K562 (cell line): ENCODE results near the gene IQCM. TPM values are rescaled to one million over a fixed set of nuclear protein-coding genes. Genes with fewer than 3 reads are reported as not detected.

Experiments
- ATAC-seq: fragments of 200-7000 bp; cut with Tn5 transposase; 3 replicates; pipeline ENCODE4 v1.9.1; 2020; ENCODE audit warnings: moderate library complexity
- BruUV-seq: library from RNA; stranded (reverse); fragments of 400-500 nt; replicated peaks from 2 replicates; lab custom pipeline; 2021; lab: Mats Ljungman, UMichigan
- CTCF ChIA-PET: fragments of 300-600 bp; formaldehyde crosslinking; extraction: SDS; loops from one replicate; lab custom pipeline; 2021; ENCODE audit warnings: low intra/inter-chr PET ratio; lab: Yijun Ruan, JAX
- POLR2A ChIA-PET: fragments of 300-600, 350-650 bp; sonication (Branson Sonifier 250); formaldehyde crosslinking; extraction: SDS; loops from one replicate; lab custom pipeline; 2021; ENCODE audit warnings: antibody characterized with exemption, inconsistent platforms; lab: Yijun Ruan, JAX
- DNase-seq, 4 experiments: peaks; one replicate each; pipeline versions ENCODE4 v3.0.0 to v3.0.0-alpha.2; 2011 to 2018; ENCODE audit warnings: low spot score in 3 of 4, mixed read lengths in 3 of 4; ENCODE audit errors: extremely low read depth in 1 of 4
- FAIRE-seq: peaks from 2 replicates; lab custom pipeline; 2011; peaks lifted over from hg19 to GRCh38; lab: Jason Lieb, UNC
- H2AFZ ChIP-seq: 2 replicates; pipeline ENCODE4 v1.6.0; 2011; ENCODE audit warnings: low read depth, low read length, control low read depth, inconsistent platforms
- H3K27ac ChIP-seq: fragments of 200-600 bp; 3 replicates; pipeline ENCODE4 v1.8.0; 2011; ENCODE audit warnings: low read depth, mild to moderate bottlenecking, control low read depth, inconsistent platforms, low read length, moderate library complexity, mixed read lengths; ENCODE audit errors: extremely low read depth
- H3K27me3 ChIP-seq, 2 experiments: fragments of 300-600 bp in 1 of 2; 2 replicates in 1 of 2; 3 replicates in 1 of 2; pipeline versions ENCODE4 v1.6.0 to v1.8.0; 2011; ENCODE audit warnings: inconsistent platforms in 2 of 2, low read length in 2 of 2, mild to moderate bottlenecking in 1 of 2, mixed read lengths in 1 of 2, moderate library complexity in 1 of 2; ENCODE audit not compliant: control insufficient read depth in 2 of 2, insufficient read depth in 2 of 2
- H3K36me3 ChIP-seq: fragments of 300-600 bp; 3 replicates; pipeline ENCODE4 v1.8.0; 2011; ENCODE audit warnings: mild to moderate bottlenecking, low read length, inconsistent platforms; ENCODE audit not compliant: control insufficient read depth, insufficient read depth
- H3K4me1 ChIP-seq, 2 experiments: fragments of 200-600 bp in 1 of 2; replicated peaks in 1 of 2; 2 replicates in 1 of 2; 3 replicates in 1 of 2; pipeline versions ENCODE4 v1.5.1 to v1.8.0; 2011; ENCODE audit warnings: inconsistent platforms in 2 of 2, low read length in 2 of 2, mild to moderate bottlenecking in 1 of 2, mixed read lengths in 1 of 2, moderate library complexity in 1 of 2; ENCODE audit not compliant: control insufficient read depth in 2 of 2, insufficient read depth in 2 of 2
- H3K4me2 ChIP-seq: 2 replicates; pipeline ENCODE4 v1.6.1; 2011; ENCODE audit warnings: low read length, control low read depth, inconsistent platforms, mixed read lengths; ENCODE audit not compliant: insufficient read depth
- H3K4me3 ChIP-seq: fragments of 200-600 bp; sonication (generic), shearing (Covaris generic); 2 replicates; pipeline ENCODE4 v1.5.1; 2016; ENCODE audit warnings: control low read depth, inconsistent platforms
- H3K79me2 ChIP-seq: fragments of 200-600 bp; 3 replicates; pipeline ENCODE4 v1.8.0; 2011; ENCODE audit warnings: low read length, inconsistent platforms; ENCODE audit not compliant: control insufficient read depth, insufficient read depth
- H3K9ac ChIP-seq, 2 experiments: 2 replicates each; pipeline versions ENCODE4 v1.6.0 to v1.6.1; 2011; ENCODE audit warnings: low read depth in 2 of 2, low read length in 2 of 2, control low read depth in 1 of 2, inconsistent platforms in 1 of 2, mild to moderate bottlenecking in 1 of 2, mixed read lengths in 1 of 2; ENCODE audit not compliant: insufficient read depth in 1 of 2
- H3K9me1 ChIP-seq: one replicate; pipeline ENCODE4 v1.6.0; 2011; ENCODE audit warnings: inconsistent platforms, mild to moderate bottlenecking, low read length, moderate library complexity; ENCODE audit not compliant: control insufficient read depth, insufficient read depth
- H3K9me3 ChIP-seq: replicated peaks from 2 replicates; pipeline ENCODE4 v1.5.1; 2011; ENCODE audit warnings: low read depth, low read length, inconsistent platforms; ENCODE audit not compliant: control insufficient read depth, insufficient read depth
- H4K20me1 ChIP-seq: replicated peaks from 2 replicates; pipeline ENCODE4 v1.6.1; 2011; ENCODE audit warnings: low read length, inconsistent platforms, mixed read lengths; ENCODE audit not compliant: control insufficient read depth, insufficient read depth
- CCAR2 ChIP-seq: fragments of 200-400 bp; formaldehyde crosslinking; IDR thresholded peaks from 2 replicates; pipeline ENCODE4 v1.6.1; 2017; ENCODE audit warnings: mild to moderate bottlenecking, low read depth, low read length
- DACH1 ChIP-seq: fragments of 450-650 bp; IDR thresholded peaks from 2 replicates; pipeline ENCODE4 v1.6.1; 2018; ENCODE audit not compliant: partially characterized antibody
- DDX20 ChIP-seq: fragments of 450-650 bp; IDR thresholded peaks from 2 replicates; pipeline ENCODE4 v1.6.1; 2016; ENCODE audit warnings: missing genetic modification characterization, low read depth, mild to moderate bottlenecking, missing compliant biosample characterization, moderate library complexity
- MTA3 ChIP-seq: fragments of 450-650 bp; formaldehyde crosslinking; IDR thresholded peaks from 2 replicates; pipeline ENCODE4 v1.6.1; 2017; ENCODE audit warnings: mild to moderate bottlenecking, borderline replicate concordance
- MTF1 ChIP-seq: fragments of 250-450 bp; sonication (Bioruptor Pico); IDR thresholded peaks from 2 replicates; pipeline ENCODE4 v1.9.0; 2021; ENCODE audit warnings: moderate library complexity, mild to moderate bottlenecking, inconsistent platforms, borderline replicate concordance
- NKRF ChIP-seq: fragments of 450-650 bp; IDR thresholded peaks from 2 replicates; pipeline ENCODE4 v1.6.1; 2016; ENCODE audit warnings: borderline replicate concordance
- PCBP2 ChIP-seq: fragments of 200-400 bp; formaldehyde crosslinking; IDR thresholded peaks from 2 replicates; pipeline ENCODE4 v1.6.1; 2018; ENCODE audit warnings: low read length, low read depth, mild to moderate bottlenecking, moderate library complexity; ENCODE audit not compliant: poor library complexity, severe bottlenecking
- PTRF ChIP-seq: fragments of 450-650 bp; IDR thresholded peaks from 2 replicates; pipeline ENCODE4 v1.6.1; 2016; ENCODE audit warnings: mild to moderate bottlenecking, missing genetic modification characterization, missing compliant biosample characterization
- SREBF2 ChIP-seq: sonication (generic); formaldehyde crosslinking; IDR thresholded peaks from 2 replicates; pipeline ENCODE4 v1.4.0; 2020; ENCODE audit warnings: mild to moderate bottlenecking, missing genetic modification reagents
- SUPT5H ChIP-seq: fragments of 450-650 bp; IDR thresholded peaks from 2 replicates; pipeline ENCODE4 v1.6.1; 2016
- TBP ChIP-seq: optimal IDR thresholded peaks from 2 replicates; pipeline ENCODE3; 2011; ENCODE audit warnings: low read depth, low read length, improper control_type of control experiment
- TCF3 ChIP-seq: sonication (generic); formaldehyde crosslinking; IDR thresholded peaks from 2 replicates; pipeline ENCODE4 v1.4.0; 2020; ENCODE audit warnings: mild to moderate bottlenecking, missing genetic modification reagents
- XRCC5 ChIP-seq: fragments of 200-400 bp; formaldehyde crosslinking; IDR thresholded peaks from 2 replicates; pipeline ENCODE4 v1.6.1; 2017; ENCODE audit warnings: low read depth, mild to moderate bottlenecking, low read length
- ZNF12 ChIP-seq: sonication (generic); formaldehyde crosslinking; IDR thresholded peaks from 2 replicates; pipeline ENCODE4 v1.4.0; 2020; ENCODE audit warnings: mild to moderate bottlenecking, missing genetic modification reagents
- ZNF311 ChIP-seq: fragments of 250-450 bp; sonication (Bioruptor Pico); IDR thresholded peaks from 2 replicates; pipeline ENCODE4 v1.4.0; 2020; ENCODE audit warnings: mild to moderate bottlenecking, moderate library complexity
- ZNF717 ChIP-seq: fragments of 250-450 bp; sonication (Bioruptor Pico); IDR thresholded peaks from 2 replicates; pipeline ENCODE4 v1.5.0; 2021
- ZNF76 ChIP-seq: fragments of 250-450 bp; sonication (Bioruptor Pico); IDR thresholded peaks from 2 replicates; pipeline ENCODE4 v1.4.0; 2020; ENCODE audit warnings: mild to moderate bottlenecking, moderate library complexity, borderline replicate concordance
- ZNF77 ChIP-seq: fragments of 250-450 bp; sonication (Bioruptor Pico); IDR thresholded peaks from 2 replicates; pipeline ENCODE4 v1.5.0; 2020
- WGBS: fragments of 100-300 bp; shearing (Covaris generic); methylation state at CpG from one replicate; pipeline ENCODE4 v1.1.6; 2016; ENCODE audit warnings: low coverage, mixed read lengths; ENCODE audit not compliant: insufficient coverage; ENCODE audit errors: missing lambda C conversion rate; 5-methylcytosine and 5-hydroxymethylcytosine counted together
- in situ Hi-C: fragments of 300-500 bp; cut with MboI; formaldehyde crosslinking; loops from 4 replicates; pipeline ENCODE4 v1.15.0; 2018; ENCODE audit warnings: inconsistent platforms, mixed read lengths
- intact Hi-C: fragments of 100-400 bp; cut with micrococcal nuclease; formaldehyde crosslinking; loops from 2 replicates; pipeline ENCODE4 v1.14.2; 2022
- polyA plus RNA-seq, 8 experiments: library from polyadenylated mRNA; depleted of rRNA in 4 of 8; stranded (reverse) in 5 of 8; unstranded in 3 of 8; fragments of >200 nt; fragmentation: Nextera tagmentation in 2 of 8; fragmentation: Illumina TruSeq in 1 of 8; extraction: Ambion mirVana in 2 of 8; extraction: Trizol in 1 of 8; gene quantifications; 2 replicates each; pipeline versions ENCODE4 v1.2.1 to v1.2.3, GENCODE V29; 2011 to 2014; ENCODE audit warnings: inconsistent platforms in 1 of 8, missing spikeins in 1 of 8
- total RNA-seq, 7 experiments: library from RNA; depleted of rRNA in 6 of 7; stranded (reverse); fragments of >200 nt in 6 of 7; fragmentation: Illumina TruSeq in 2 of 7; extraction: Trizol in 2 of 7; gene quantifications; 2 replicates each; pipeline versions ENCODE4 v1.2.1 to v1.2.3, GENCODE V29; 2011 to 2021; ENCODE audit warnings: low replicate concordance in 1 of 7
- TF ChIP-seq, protein P1 (sequence below): IDR thresholded peaks from 2 replicates; pipeline ENCODE4 v1.6.1; 2011; ENCODE audit not compliant: insufficient read length; ENCODE audit errors: extremely low read depth
- TF ChIP-seq, protein P2 (sequence below): fragments of 450-650 bp; IDR thresholded peaks from 2 replicates; pipeline ENCODE4 v1.6.1; 2016; ENCODE audit warnings: antibody characterized with exemption

Gene IQCM
- total and polyA plus RNA-seq, 9 of the 15 experiments (the other 6 are each of a cell fraction or from before 2014, with no cell fraction given) = not detected

DNA sequence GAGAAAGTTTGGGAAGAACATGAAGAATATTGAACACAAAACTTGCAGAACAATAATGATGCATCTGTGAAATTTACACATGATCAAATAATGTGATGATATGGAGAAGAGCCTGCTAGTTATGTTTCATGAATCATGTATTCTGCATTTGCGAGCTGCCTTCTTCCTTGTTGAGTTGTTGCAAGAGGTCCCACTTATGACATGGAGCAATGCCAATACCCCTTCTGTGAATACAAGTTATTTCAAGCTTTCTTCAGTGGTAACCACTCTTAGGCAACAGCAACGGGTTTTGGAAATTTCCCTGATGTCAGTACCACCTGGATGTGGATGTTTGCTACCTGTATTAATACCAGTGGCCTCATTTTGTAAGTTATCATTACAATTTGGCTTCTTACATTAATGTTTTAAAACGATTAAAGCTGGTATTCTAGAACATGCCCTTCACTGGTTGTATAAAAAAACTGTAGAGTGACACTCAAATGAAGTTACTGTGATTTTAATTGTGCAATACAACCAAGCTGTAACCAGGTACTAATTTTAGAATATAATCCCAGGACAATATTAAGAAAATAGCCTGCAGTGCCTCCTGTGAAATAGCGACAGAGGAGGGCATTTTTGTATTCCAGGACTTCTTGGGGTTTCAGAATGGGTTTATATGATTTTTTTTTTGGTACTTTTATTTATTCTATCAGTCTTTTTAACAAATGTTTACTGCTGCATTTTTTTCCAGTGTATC, 25.3 kb downstream of the IQCM start (continued):
- TF ChIP-seq PCBP2 (no peak), NKRF (no peak), MTF1 (CRISPR knock-in tag) (no peak), XRCC5 (no peak), DDX20 (no peak)
- TF ChIP-seq, protein P1, sequence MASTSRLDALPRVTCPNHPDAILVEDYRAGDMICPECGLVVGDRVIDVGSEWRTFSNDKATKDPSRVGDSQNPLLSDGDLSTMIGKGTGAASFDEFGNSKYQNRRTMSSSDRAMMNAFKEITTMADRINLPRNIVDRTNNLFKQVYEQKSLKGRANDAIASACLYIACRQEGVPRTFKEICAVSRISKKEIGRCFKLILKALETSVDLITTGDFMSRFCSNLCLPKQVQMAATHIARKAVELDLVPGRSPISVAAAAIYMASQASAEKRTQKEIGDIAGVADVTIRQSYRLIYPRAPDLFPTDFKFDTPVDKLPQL = no peak
- TF ChIP-seq, all 486 proteins: peak for 0

GRCh38 chr4:149788300-149788699, 27.3 kb downstream of the IQCM start:
- DNase-seq (no peak), ATAC-seq (no peak), FAIRE-seq (no peak)
- Histone ChIP-seq H3K79me2 (no peaks in the 10 kb centered on the region), H3K9me1 (no peaks in the 10 kb centered on the region), H3K4me3 (no peak overlapping the region), H3K4me2 (no peak overlapping the region), H3K9ac (no peak overlapping the region), H3K27me3 (no peaks in the 10 kb centered on the region), H3K9me3 (no peaks in the 10 kb centered on the region), H4K20me1 (no peaks in the 10 kb centered on the region), H3K4me1 (no peaks in the 10 kb centered on the region), H3K36me3 (no peaks in the 10 kb centered on the region), H3K27ac (no peak overlapping the region), H2AFZ (no peak overlapping the region)
- TF ChIP-seq ZNF12 (CRISPR knock-in tag) (no peak), ZNF76 (no peak), PTRF (no peak), ZNF77 (no peak), SREBF2 (CRISPR knock-in tag) (no peak), DACH1 (no peak), TBP (no peak), ZNF311 (no peak), ZNF717 (CRISPR knock-in tag) (no peak), MTA3 (no peak), CCAR2 (no peak), TCF3 (CRISPR knock-in tag) (no peak), SUPT5H (no peak)
- TF ChIP-seq, protein P2, sequence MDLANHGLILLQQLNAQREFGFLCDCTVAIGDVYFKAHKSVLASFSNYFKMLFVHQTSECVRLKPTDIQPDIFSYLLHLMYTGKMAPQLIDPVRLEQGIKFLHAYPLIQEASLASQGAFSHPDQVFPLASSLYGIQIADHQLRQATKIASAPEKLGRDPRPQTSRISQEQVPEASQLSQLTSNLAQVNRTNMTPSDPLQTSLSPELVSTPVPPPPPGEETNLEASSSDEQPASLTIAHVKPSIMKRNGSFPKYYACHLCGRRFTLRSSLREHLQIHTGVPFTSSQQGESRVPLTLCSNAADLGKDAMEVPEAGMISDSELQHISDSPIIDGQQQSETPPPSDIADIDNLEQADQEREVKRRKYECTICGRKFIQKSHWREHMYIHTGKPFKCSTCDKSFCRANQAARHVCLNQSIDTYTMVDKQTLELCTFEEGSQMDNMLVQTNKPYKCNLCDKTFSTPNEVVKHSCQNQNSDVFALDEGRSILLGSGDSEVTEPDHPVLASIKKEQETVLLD = no peak
- 2% methylated on average over 4 of the region's 4 CpGs for WGBS
- CTCF ChIA-PET = no interaction called here
- intact Hi-C loops (no loop called here), in situ Hi-C loops (no loop called here)
- POLR2A ChIA-PET = no interaction called here
- no TSS peak for BruUV-seq
